ENCODE results near the gene ZNF555.
"Not testable (repeated sequence)": the region's sequence is repeated elsewhere in the genome, so short reads cannot be mapped to it uniquely, and the experiment has no call there.

The ZNF555 gene

GRCh38 chr19:2863816-2864215 is 22.5 kb downstream of the ZNF555 start:
- CTCF ChIA-PET: no interaction called here

GRCh38 chr19:2865334-2866100 is 24.2 kb downstream of the ZNF555 start:
- CTCF ChIA-PET: no interaction called here
- DNase-seq (ENCODE audit: extremely low spot score): no peak
- TF ChIP-seq ZNF384 (IDR thresholded peaks at IDR 0.05) (no peak), SUZ12 (IDR thresholded peaks at IDR 0.05) (no peak), ELF4 (IDR thresholded peaks at IDR 0.05) (no peak), TARDBP (IDR thresholded peaks at IDR 0.05) (no peak), L3MBTL2 (conservative IDR thresholded peaks at IDR 0.05) (no peak)
- POLR2A ChIA-PET: no interaction called here

More at GRCh38 chr19:2863816-2864215, 22.5 kb downstream of the ZNF555 start:
- no peak for DNase-seq (ENCODE audit: extremely low spot score)
- POLR2A ChIA-PET: no interaction called here
- TF ChIP-seq HDGF (IDR thresholded peaks at IDR 0.05; ENCODE audit: borderline replicate concordance) (no peak), SP1 (IDR thresholded peaks at IDR 0.05) (no peak), FOXK2 (IDR thresholded peaks at IDR 0.05) (no peak), TARDBP (IDR thresholded peaks at IDR 0.05) (no peak), ZNF384 (IDR thresholded peaks at IDR 0.05) (no peak), ELF4 (IDR thresholded peaks at IDR 0.05) (no peak), SUZ12 (IDR thresholded peaks at IDR 0.05) (no peak), NFRKB (IDR thresholded peaks at IDR 0.05) (no peak)

GRCh38 chr19:2866495-2867024 is 25.3 kb downstream of the ZNF555 start:
- ChIA-PET POLR2A (no interaction called here), CTCF (interaction anchor here (0.7 kb wide), 1 partner anchor 1261 kb away, joined by 3 read pairs; no protein-coding TSS in a partner anchor)
- no peak for DNase-seq (ENCODE audit: extremely low spot score)
- no peak for TF ChIP-seq FOXM1 (IDR thresholded peaks at IDR 0.05; ENCODE audit: borderline replicate concordance)
- no peak for TF ChIP-seq NFRKB (IDR thresholded peaks at IDR 0.05)
- TF ChIP-seq CTBP1 (IDR thresholded peaks at IDR 0.05; ENCODE audit: borderline replicate concordance): no peak
- no peak for TF ChIP-seq HDGF (IDR thresholded peaks at IDR 0.05; ENCODE audit: borderline replicate concordance)
- no peak; the same call in 1 of the 2 replicates for TF ChIP-seq PKNOX1 (IDR thresholded peaks at IDR 0.05)
- TF ChIP-seq TARDBP (IDR thresholded peaks at IDR 0.05): no peak
- TF ChIP-seq ARNT (IDR thresholded peaks at IDR 0.05): no peak
- no peak for TF ChIP-seq ELF4 (IDR thresholded peaks at IDR 0.05)
- TF ChIP-seq FOXA1 (IDR thresholded peaks at IDR 0.05): no peak
- no peak for TF ChIP-seq BHLHE40 (IDR thresholded peaks at IDR 0.05; ENCODE audit: borderline replicate concordance)
- TF ChIP-seq LEF1 (IDR thresholded peaks at IDR 0.05; ENCODE audit: borderline replicate concordance): no peak

- TF ChIP-seq FOXA1 (IDR thresholded peaks at IDR 0.05) (no peak), PKNOX1 (IDR thresholded peaks at IDR 0.05) (0 out of 2 replicates have a peak, but pooled peaks have one; percentile 61)
- peak; percentile 10 for DNase-seq (ENCODE audit: extremely low spot score)
- ChIA-PET POLR2A (no interaction called here), CTCF (no interaction called here)
Measured at GRCh38 chr19:2867025-2867991, 26.0 kb downstream of the ZNF555 start, which contains the start of gene ZNF556. TSS of gene ZNF556 (plus strand) at chr19:2867335. CDS start at chr19:2867422, 87 bp downstream.

- CTCF ChIA-PET: interaction anchor here (0.6 kb wide), 1 partner anchor 1784 kb away, joined by 4 read pairs; no protein-coding TSS in a partner anchor
- POLR2A ChIA-PET: no interaction called here
- no peak for DNase-seq (ENCODE audit: extremely low spot score)
- TF ChIP-seq ELF4 (IDR thresholded peaks at IDR 0.05): no peak
- TF ChIP-seq HDGF (IDR thresholded peaks at IDR 0.05; ENCODE audit: borderline replicate concordance): no peak
- TF ChIP-seq PKNOX1 (IDR thresholded peaks at IDR 0.05): no peak
- no peak for TF ChIP-seq FOXK2 (IDR thresholded peaks at IDR 0.05)
- no peak for TF ChIP-seq L3MBTL2 (conservative IDR thresholded peaks at IDR 0.05)
- TF ChIP-seq BHLHE40 (IDR thresholded peaks at IDR 0.05; ENCODE audit: borderline replicate concordance): no peak
- TF ChIP-seq SP1 (IDR thresholded peaks at IDR 0.05): no peak
- no peak for TF ChIP-seq CTBP1 (IDR thresholded peaks at IDR 0.05; ENCODE audit: borderline replicate concordance)
- TF ChIP-seq SUZ12 (IDR thresholded peaks at IDR 0.05): no peak
Measured at GRCh38 chr19:2869618-2870017, 28.3 kb downstream of the ZNF555 start.

- CTCF ChIA-PET: interaction anchor here (1.6 kb wide), 1 partner anchor 224 kb away, joined by 8 read pairs; no protein-coding TSS in a partner anchor
- not testable (repeated sequence) for DNase-seq (ENCODE audit: extremely low spot score)
- POLR2A ChIA-PET: interaction anchor here (1.5 kb wide), 1 partner anchor 79 kb away, joined by 3 read pairs; no protein-coding TSS in a partner anchor
Measured at GRCh38 chr19:2872175-2872574, 30.9 kb downstream of the ZNF555 start.

Measured in HEK293T (cell line).